Activated CD8-positive, alpha-beta T cell treated with anti-CD3 and anti-CD28 coated beads, Interleukin-2, amount 10 ng/mL, durations not matched to agents 7 days and 5 days (primary cell): ENCODE results near the gene NKTR. TPM values are rescaled to one million over a fixed set of nuclear protein-coding genes. Genes with fewer than 3 reads are reported as not detected.
A peak's percentile ranks its signal among the peaks of the same experiment; 100 is the strongest.
"Not testable (repeated sequence)": the region's sequence is repeated elsewhere in the genome, so short reads cannot be mapped to it uniquely, and the experiment has no call there.

Source experiments
- ATAC-seq: fragments of 150-1000 bp; cut with Tn5 transposase; one replicate; pipeline ENCODE4 v1.10.0; 2021; ENCODE audit warnings: moderate library complexity
- CTCF ChIA-PET: fragments of 350-600 bp; sonication (Branson Sonifier 250); formaldehyde crosslinking; loops from one replicate; lab custom pipeline; 2021; ENCODE audit warnings: antibody characterized with exemption; lab: Charles Lee
- POLR2A ChIA-PET: fragments of 350-600 bp; sonication (Branson Sonifier 250); formaldehyde crosslinking; loops from one replicate; lab custom pipeline; 2021; ENCODE audit warnings: antibody characterized with exemption; lab: Charles Lee
- DNase-seq: peaks from one replicate; pipeline ENCODE4 v3.0.0-alpha.2; 2020
- H3K27ac Mint-ChIP-seq: one replicate; pipeline ENCODE4 v1.8.0; 2021; ENCODE audit warnings: mild to moderate bottlenecking, mixed read lengths
- H3K27me3 Mint-ChIP-seq: one replicate; pipeline ENCODE4 v1.8.0; 2021; ENCODE audit warnings: low read depth, mixed read lengths
- H3K36me3 Mint-ChIP-seq: one replicate; pipeline ENCODE4 v1.8.0; 2021; ENCODE audit warnings: low read depth, mixed read lengths
- H3K4me1 Mint-ChIP-seq: one replicate; pipeline ENCODE4 v1.8.0; 2021; ENCODE audit warnings: low read depth, mixed read lengths
- H3K4me3 Mint-ChIP-seq: one replicate; pipeline ENCODE4 v1.8.0; 2021; ENCODE audit warnings: mild to moderate bottlenecking, mixed read lengths
- H3K9me3 Mint-ChIP-seq: one replicate; pipeline ENCODE4 v1.8.0; 2022; ENCODE audit warnings: mixed read lengths; ENCODE audit not compliant: insufficient read depth
- total RNA-seq, 2 experiments: library from RNA; stranded (reverse); gene quantifications; one replicate each; pipeline ENCODE4 v1.2.3, GENCODE V29; 2021

Gene NKTR
- total RNA-seq, 2 experiments from 2014 or later, result 85.9 to 90.3 TPM

GRCh38 chr3:42597098-42597497, 3.4 kb upstream of the NKTR start:
- ATAC-seq, H3K27me3 Mint-ChIP-seq, H3K4me3 Mint-ChIP-seq, POLR2A ChIA-PET, H3K9me3 Mint-ChIP-seq, DNase-seq: not testable (repeated sequence)
- peaks cover 32% of the 10 kb centered on the region for H3K4me1 Mint-ChIP-seq
- CTCF ChIA-PET, result interaction anchor here (1.1 to 1.4 kb wide), 2 partner anchors 12 to 17 kb away, joined by 3 read pairs; no protein-coding TSS in a partner anchor
- peaks cover 45% of the 10 kb centered on the region for H3K36me3 Mint-ChIP-seq
- H3K27ac Mint-ChIP-seq, result peak overlapping the region; percentile 49

- H3K36me3 Mint-ChIP-seq, result peaks cover 43% of the 10 kb centered on the region
- DNase-seq (peak; percentile 66), ATAC-seq (peak; percentile 38)
- H3K9me3 Mint-ChIP-seq, result peaks cover 4% of the 10 kb centered on the region
- H3K4me1 Mint-ChIP-seq, result peaks cover 35% of the 10 kb centered on the region
- CTCF ChIA-PET, result interaction anchor here (0.5 to 3.8 kb wide), 14 partner anchors 8 to 144 kb away, joined by 3 to 69 read pairs (median 5); partner anchors contain the start of genes SEC22C, SS18L2 and VIPR1
- peak overlapping the region; percentile 94 for H3K4me3 Mint-ChIP-seq
- no peaks in the 10 kb centered on the region for H3K27me3 Mint-ChIP-seq
- POLR2A ChIA-PET, result interaction anchor here (0.9 to 3.8 kb wide), 14 partner anchors 9 to 696 kb away, joined by 3 to 33 read pairs (median 4); partner anchors contain the start of genes SEC22C and SS18L2
- peak overlapping the region; percentile 99 for H3K27ac Mint-ChIP-seq
Observed at GRCh38 chr3:42600958-42601675, 631 bp downstream of the NKTR start.

- H3K27me3 Mint-ChIP-seq, result no peaks in the 10 kb centered on the region
- ChIA-PET POLR2A (interaction anchor here (1.1 to 3.8 kb wide), 5 partner anchors 8 to 20 kb away, joined by 3 to 33 read pairs (median 16); partner anchors contain the start of genes SEC22C and SS18L2), CTCF (interaction anchor here (0.8 to 3.8 kb wide), 13 partner anchors 11 to 143 kb away, joined by 3 to 69 read pairs (median 5); partner anchors contain the start of genes SEC22C, SS18L2 and VIPR1)
- peaks cover 35% of the 10 kb centered on the region for H3K4me1 Mint-ChIP-seq
- peaks cover 4% of the 10 kb centered on the region for H3K9me3 Mint-ChIP-seq
- peak overlapping the region; percentile 99 for H3K27ac Mint-ChIP-seq
- no peak for DNase-seq
- H3K36me3 Mint-ChIP-seq, result peaks cover 41% of the 10 kb centered on the region
- ATAC-seq, result no peak
- H3K4me3 Mint-ChIP-seq, result peak overlapping the region; percentile 94
Observed at GRCh38 chr3:42601896-42602581, 1.6 kb downstream of the NKTR start.

- Mint-ChIP-seq H3K27ac (no peak overlapping the region), H3K36me3 (peaks cover 42% of the 10 kb centered on the region), H3K4me3 (no peak overlapping the region), H3K27me3 (no peaks in the 10 kb centered on the region), H3K4me1 (peaks cover 39% of the 10 kb centered on the region), H3K9me3 (peaks cover 4% of the 10 kb centered on the region)
- ATAC-seq (no peak), DNase-seq (no peak)
- ChIA-PET CTCF (interaction anchor here (0.8 to 3.8 kb wide), 5 partner anchors 11 to 31 kb away, joined by 3 to 69 read pairs (median 23); partner anchors contain the start of genes SEC22C and SS18L2), POLR2A (interaction anchor here (3.8 kb wide), 1 partner anchor 13 kb away, joined by 33 read pairs; the partner anchor contains the start of gene SS18L2)
Observed at GRCh38 chr3:42602961-42603360, 2.5 kb downstream of the NKTR start.

GRCh38 chr3:42605546-42606173, 5.2 kb downstream of the NKTR start:
- ChIA-PET CTCF (interaction anchor here (0.8 to 1.4 kb wide), 2 partner anchors 8 to 10 kb away, joined by 3 to 5 read pairs; no protein-coding TSS in a partner anchor), POLR2A (interaction anchor here (0.6 to 1.5 kb wide), 2 partner anchors 15 to 46 kb away, joined by 3 to 4 read pairs; partner anchors contain the start of gene SS18L2)

GRCh38 chr3:42608581-42608980, 8.1 kb downstream of the NKTR start:
- Mint-ChIP-seq H3K4me3 (no peak overlapping the region), H3K27ac (peak overlapping the region; percentile 7), H3K36me3 (peaks cover 56% of the 10 kb centered on the region), H3K9me3 (peaks cover 4% of the 10 kb centered on the region), H3K4me1 (peaks cover 56% of the 10 kb centered on the region), H3K27me3 (no peaks in the 10 kb centered on the region)
- no peak for ATAC-seq
- ChIA-PET POLR2A (interaction anchor here (1.2 kb wide), 1 partner anchor 18 kb away, joined by 4 read pairs; no protein-coding TSS in a partner anchor), CTCF (no interaction called here)
- DNase-seq, result no peak

More at GRCh38 chr3:42605546-42606173, 5.2 kb downstream of the NKTR start:
- H3K9me3 Mint-ChIP-seq, result peaks cover 4% of the 10 kb centered on the region
- peaks cover 52% of the 10 kb centered on the region for H3K4me1 Mint-ChIP-seq
- no peak overlapping the region for H3K27ac Mint-ChIP-seq
- DNase-seq (no peak), ATAC-seq (no peak)
- H3K4me3 Mint-ChIP-seq, result no peak overlapping the region
- H3K27me3 Mint-ChIP-seq, result no peaks in the 10 kb centered on the region
- H3K36me3 Mint-ChIP-seq, result peaks cover 59% of the 10 kb centered on the region

- Mint-ChIP-seq H3K4me1 (peaks cover 43% of the 10 kb centered on the region), H3K36me3 (peaks cover 50% of the 10 kb centered on the region), H3K9me3 (no peaks in the 10 kb centered on the region), H3K27ac (peak overlapping the region; percentile 51), H3K4me3 (no peak overlapping the region), H3K27me3 (no peaks in the 10 kb centered on the region)
- peak; percentile 49 for ATAC-seq
- POLR2A ChIA-PET, result interaction anchor here (2.4 kb wide), 1 partner anchor 10 kb away, joined by 16 read pairs; the partner anchor contains the start of gene NKTR
- no peak for DNase-seq
- CTCF ChIA-PET, result interaction anchor here (1.1 to 7.6 kb wide), 6 partner anchors 9 to 74 kb away, joined by 3 to 69 read pairs (median 4); partner anchors contain the start of genes NKTR, SEC22C and SS18L2
Observed at GRCh38 chr3:42610976-42611375, 10.5 kb downstream of the NKTR start.

GRCh38 chr3:42612217-42612616, 11.7 kb downstream of the NKTR start:
- no peaks in the 10 kb centered on the region for H3K9me3 Mint-ChIP-seq
- peak overlapping the region; percentile 35 for H3K27ac Mint-ChIP-seq
- peaks cover 43% of the 10 kb centered on the region for H3K36me3 Mint-ChIP-seq
- H3K4me1 Mint-ChIP-seq, result peaks cover 44% of the 10 kb centered on the region
- no peak for ATAC-seq
- POLR2A ChIA-PET, result interaction anchor here (1.8 kb wide), 1 partner anchor 11 kb away, joined by 7 read pairs; the partner anchor contains the start of gene NKTR
- no peak overlapping the region for H3K4me3 Mint-ChIP-seq
- CTCF ChIA-PET, result interaction anchor here (1.0 to 7.6 kb wide), 8 partner anchors 9 to 35 kb away, joined by 4 to 69 read pairs (median 8); partner anchors contain the start of gene NKTR
- no peak for DNase-seq
- H3K27me3 Mint-ChIP-seq, result no peaks in the 10 kb centered on the region

GRCh38 chr3:42612928-42613327, 12.4 kb downstream of the NKTR start:
- no peak overlapping the region for H3K27ac Mint-ChIP-seq
- H3K4me3 Mint-ChIP-seq, result no peak overlapping the region
- ATAC-seq (no peak), DNase-seq (no peak)
- H3K4me1 Mint-ChIP-seq, result peaks cover 40% of the 10 kb centered on the region
- ChIA-PET POLR2A (interaction anchor here (1.8 kb wide), 1 partner anchor 12 kb away, joined by 7 read pairs; the partner anchor contains the start of gene NKTR), CTCF (interaction anchor here (1.0 to 7.6 kb wide), 15 partner anchors 8 to 143 kb away, joined by 3 to 69 read pairs (median 6); partner anchors contain the start of gene NKTR)
- peaks cover 38% of the 10 kb centered on the region for H3K36me3 Mint-ChIP-seq
- H3K9me3 Mint-ChIP-seq, result no peaks in the 10 kb centered on the region
- no peaks in the 10 kb centered on the region for H3K27me3 Mint-ChIP-seq

- Mint-ChIP-seq H3K4me1 (peaks cover 39% of the 10 kb centered on the region), H3K9me3 (no peaks in the 10 kb centered on the region), H3K27me3 (no peaks in the 10 kb centered on the region), H3K4me3 (no peak overlapping the region), H3K27ac (peak overlapping the region; percentile 3), H3K36me3 (peaks cover 35% of the 10 kb centered on the region)
- CTCF ChIA-PET, result interaction anchor here (0.8 to 7.6 kb wide), 21 partner anchors 8 to 142 kb away, joined by 3 to 69 read pairs (median 5); partner anchors contain the start of genes NKTR and SEC22C
- no peak for DNase-seq
- peak; percentile 65 for ATAC-seq
- POLR2A ChIA-PET, result interaction anchor here (1.8 kb wide), 1 partner anchor 12 kb away, joined by 7 read pairs; the partner anchor contains the start of gene NKTR
Observed at GRCh38 chr3:42613462-42613861, 13.0 kb downstream of the NKTR start.
